Breast epithelium (tissue), 4 donors: ENCODE data around the gene SLC30A7. TPM values are rescaled to one million over a fixed set of nuclear protein-coding genes. Genes with fewer than 3 reads are reported as not detected.

Experiments
- DNase-seq, 2 donors: peaks; one replicate each; pipeline ENCODE4 v3.0.0-alpha.2; 2019; ENCODE audit warnings: low spot score in 2 of 2
- H3K27ac ChIP-seq, 2 donors: fragments of 200-600 bp; sonication (generic) in 1 of 2; one replicate each; pipeline ENCODE4 v1.5.1; 2016 to 2019; ENCODE audit warnings: mild to moderate bottlenecking in 1 of 2
- H3K27me3 ChIP-seq, 2 donors: fragments of 200-600 bp; sonication (generic) in 1 of 2; one replicate each; pipeline versions ENCODE4 v1.5.1 to v1.6.0; 2017 to 2019; ENCODE audit warnings: control low read depth in 1 of 2, mild to moderate bottlenecking in 1 of 2
- H3K36me3 ChIP-seq: fragments of 200-600 bp; one replicate; pipeline ENCODE4 v1.5.1; 2019
- H3K4me1 ChIP-seq, 2 donors: fragments of 200-600 bp; sonication (generic); one replicate each; pipeline ENCODE4 v1.5.1; 2016 to 2019; ENCODE audit warnings: control low read depth in 1 of 2
- H3K4me3 ChIP-seq, 3 donors: fragments of 200-600 bp; sonication (generic); 1 replicate in 2 of 3; 2 replicates in 1 of 3; pipeline ENCODE4 v1.5.1; 2016 to 2019; ENCODE audit warnings: mild to moderate bottlenecking in 3 of 3, moderate library complexity in 2 of 3
- H3K9me3 ChIP-seq, 2 donors: fragments of 200-600 bp; sonication (generic) in 1 of 2; one replicate each; pipeline ENCODE4 v1.5.1; 2016 to 2019; ENCODE audit warnings: control low read depth in 1 of 2
- CTCF ChIP-seq, 3 donors: fragments of 450-650 bp; IDR thresholded peaks; one replicate each; pipeline ENCODE4 v1.5.1; 2016 to 2017; ENCODE audit warnings: antibody characterized with exemption in 3 of 3, mild to moderate bottlenecking in 3 of 3, moderate library complexity in 3 of 3
- POLR2A ChIP-seq: fragments of 450-650 bp; IDR thresholded peaks from one replicate; pipeline ENCODE4 v1.6.1; 2016; ENCODE audit warnings: antibody characterized with exemption, mild to moderate bottlenecking, moderate library complexity
- POLR2AphosphoS5 ChIP-seq, 3 donors: sonication (generic); formaldehyde crosslinking; IDR thresholded peaks; one replicate each; pipeline ENCODE4 v1.6.1; 2017; ENCODE audit warnings: antibody characterized with exemption in 3 of 3
- intact Hi-C: fragments of 100-400 bp; cut with DNase I; formaldehyde crosslinking; loops from one replicate; pipeline ENCODE4 v1.15.1; 2023; ENCODE audit warnings: low total_unique reads
- total RNA-seq, 3 donors: library from RNA; depleted of rRNA; stranded (reverse); fragments of >200 nt; gene quantifications; one replicate each; pipeline ENCODE4 v1.1.0, GENCODE V29; 2016

The SLC30A7 gene
- total RNA-seq, 3 donors from 2014 or later, result 19.5 to 33.8 (median 25.9) TPM

- no peak overlapping the region for H3K27ac ChIP-seq
Measured at GRCh38 chr1:100969327-100969726, 73.4 kb downstream of the SLC30A7 start.

GRCh38 chr1:100971021-100971420 lies 75.1 kb downstream of the SLC30A7 start:
- DNase-seq, result no peak
- no peaks in the 10 kb centered on the region for H3K36me3 ChIP-seq
- H3K27me3 ChIP-seq, result no peaks in the 10 kb centered on the region
- TF ChIP-seq POLR2AphosphoS5 (IDR thresholded peaks at IDR 0.05) (no peak), CTCF (IDR thresholded peaks at IDR 0.05) (no peak), POLR2A (no peak)
- H3K9me3 ChIP-seq, result no peaks in the 10 kb centered on the region
- H3K4me3 ChIP-seq, result no peak overlapping the region
- intact Hi-C loops, result no loop called here
- H3K4me1 ChIP-seq, result no peaks in the 10 kb centered on the region
- H3K27ac ChIP-seq, result no peak overlapping the region

More at GRCh38 chr1:100969327-100969726, 73.4 kb downstream of the SLC30A7 start:
- no peaks in the 10 kb centered on the region for H3K27me3 ChIP-seq
- H3K4me1 ChIP-seq, result no peaks in the 10 kb centered on the region
- intact Hi-C loops, result no loop called here
- H3K4me3 ChIP-seq, result no peak overlapping the region
- H3K36me3 ChIP-seq, result no peaks in the 10 kb centered on the region
- no peak for DNase-seq
- TF ChIP-seq POLR2A (no peak), POLR2AphosphoS5 (IDR thresholded peaks at IDR 0.05) (no peak), CTCF (IDR thresholded peaks at IDR 0.05) (no peak)
- no peaks in the 10 kb centered on the region for H3K9me3 ChIP-seq

- no peak overlapping the region for H3K27ac ChIP-seq
- H3K27me3 ChIP-seq, result no peaks in the 10 kb centered on the region
- no peak for DNase-seq
- H3K4me3 ChIP-seq, result no peak overlapping the region
- H3K9me3 ChIP-seq, result no peaks in the 10 kb centered on the region
- H3K4me1 ChIP-seq, result no peaks in the 10 kb centered on the region
- no peaks in the 10 kb centered on the region for H3K36me3 ChIP-seq
- intact Hi-C loops, result no loop called here
- no peak for TF ChIP-seq POLR2A
- no peak for TF ChIP-seq CTCF (IDR thresholded peaks at IDR 0.05)
- TF ChIP-seq POLR2AphosphoS5 (IDR thresholded peaks at IDR 0.05), result no peak
Measured at GRCh38 chr1:100972185-100972584, 76.3 kb downstream of the SLC30A7 start.

- TF ChIP-seq CTCF (IDR thresholded peaks at IDR 0.05) (no peak), POLR2AphosphoS5 (IDR thresholded peaks at IDR 0.05) (no peak), POLR2A (no peak)
- no peak overlapping the region for H3K27ac ChIP-seq
Measured at GRCh38 chr1:100976936-100977335, 81.0 kb downstream of the SLC30A7 start.

GRCh38 chr1:100979631-100980030 lies 83.7 kb downstream of the SLC30A7 start:
- intact Hi-C loops, result no loop called here
- no peak for DNase-seq
- H3K27ac ChIP-seq, result no peak overlapping the region

More at GRCh38 chr1:100976936-100977335, 81.0 kb downstream of the SLC30A7 start:
- no peak for DNase-seq
- Histone ChIP-seq H3K27me3 (no peaks in the 10 kb centered on the region), H3K4me1 (no peaks in the 10 kb centered on the region), H3K4me3 (no peak overlapping the region), H3K36me3 (no peaks in the 10 kb centered on the region), H3K9me3 (no peaks in the 10 kb centered on the region)
- intact Hi-C loops, result no loop called here

More at GRCh38 chr1:100979631-100980030, 83.7 kb downstream of the SLC30A7 start:
- Histone ChIP-seq H3K27me3 (no peaks in the 10 kb centered on the region), H3K9me3 (no peaks in the 10 kb centered on the region), H3K4me3 (no peak overlapping the region), H3K4me1 (no peaks in the 10 kb centered on the region), H3K36me3 (no peaks in the 10 kb centered on the region)
- TF ChIP-seq CTCF (IDR thresholded peaks at IDR 0.05), result no peak
